HCT116 (cell line): ENCODE measurements around the gene TYRO3. TPM values are rescaled to one million over a fixed set of nuclear protein-coding genes. Genes with fewer than 3 reads are reported as not detected.

Experiments
- ATAC-seq: fragments of 200-7000 bp; cut with Tn5 transposase; 2 replicates; pipeline ENCODE4 v1.9.1; 2020; ENCODE audit warnings: mild to moderate bottlenecking, moderate library complexity
- BruUV-seq: library from RNA; stranded (reverse); fragments of 400-500 nt; replicated peaks from 2 replicates; lab custom pipeline; 2021; lab: Mats Ljungman, UMichigan
- CTCF ChIA-PET: fragments of 300-600 bp; sonication (Branson Sonifier 250); formaldehyde crosslinking; loops from one replicate; lab custom pipeline; 2021; ENCODE audit warnings: antibody characterized with exemption; lab: Charles Lee
- POLR2A ChIA-PET: fragments of 300-600, 350-600 bp; sonication (Branson Sonifier 250); formaldehyde crosslinking; loops from one replicate; lab custom pipeline; 2021; ENCODE audit warnings: antibody characterized with exemption; lab: Charles Lee
- RAD21 ChIA-PET, 2 experiments: fragments of 300-600 bp; sonication (Branson Sonifier 250); formaldehyde crosslinking; loops; one replicate each; lab custom pipeline; 2023; ENCODE audit warnings: low total read pairs in 2 of 2; ENCODE audit not compliant: uncharacterized antibody in 2 of 2, unreplicated experiment in 2 of 2, low non-redundant PET in 1 of 2; lab: Charles Lee
- DNase-seq: peaks from one replicate; pipeline ENCODE4 v3.0.0-alpha.2; 2010; ENCODE audit warnings: low read depth, low spot score
- H2AFZ ChIP-seq: fragments of 200-600 bp; shearing (Covaris generic), sonication (generic); 2 replicates; pipeline ENCODE4 v1.6.1; 2017; ENCODE audit warnings: low read depth, mixed run types, mixed read lengths, antibody characterized with exemption, low read length; ENCODE audit not compliant: poor library complexity, severe bottlenecking
- H3K27ac ChIP-seq: 2 replicates; pipeline ENCODE4 v1.5.1; 2012; ENCODE audit warnings: low read depth, low read length
- H3K27me3 ChIP-seq: fragments of 200-600 bp; sonication (generic); 2 replicates; pipeline ENCODE4 v1.6.1; 2016; ENCODE audit warnings: mixed run types, low read length, mixed read lengths; ENCODE audit not compliant: insufficient read depth
- H3K36me3 ChIP-seq, 2 experiments: fragments of 200-500 bp in 1 of 2; fragments of 200-600 bp in 1 of 2; sonication (Bioruptor generic) in 1 of 2; sonication (generic) in 1 of 2; 2 replicates each; pipeline versions ENCODE4 v1.5.1 to v1.6.1; 2014 to 2016; ENCODE audit warnings: low read length in 2 of 2, inconsistent platforms in 1 of 2, mixed read lengths in 1 of 2, mixed run types in 1 of 2; ENCODE audit not compliant: insufficient read depth in 2 of 2, control insufficient read depth in 1 of 2
- H3K4me1 ChIP-seq, 2 experiments: fragments of 200-600 bp in 1 of 2; sonication (generic) in 1 of 2; 2 replicates each; pipeline versions ENCODE4 v1.5.1 to v1.6.1; 2012 to 2017; ENCODE audit warnings: low read length in 2 of 2, inconsistent platforms in 1 of 2, mild to moderate bottlenecking in 1 of 2, mixed read lengths in 1 of 2, mixed run types in 1 of 2, moderate library complexity in 1 of 2; ENCODE audit not compliant: insufficient read depth in 2 of 2, control insufficient read depth in 1 of 2
- H3K4me2 ChIP-seq: fragments of 200-600 bp; sonication (generic); 2 replicates; pipeline ENCODE4 v1.6.1; 2017; ENCODE audit warnings: mixed run types, low read length, mixed read lengths
- H3K4me3 ChIP-seq, 2 experiments: fragments of 200-600 bp in 1 of 2; sonication (generic) in 1 of 2; replicated peaks in 1 of 2; 2 replicates each; pipeline ENCODE4 v1.5.1; 2011 to 2016; ENCODE audit warnings: low read length in 2 of 2, control low read depth in 1 of 2, low read depth in 1 of 2, mild to moderate bottlenecking in 1 of 2, mixed read lengths in 1 of 2, mixed run types in 1 of 2
- H3K79me2 ChIP-seq: fragments of 200-600 bp; sonication (generic); 2 replicates; pipeline ENCODE4 v1.6.1; 2017; ENCODE audit warnings: mild to moderate bottlenecking, mixed run types, low read length, moderate library complexity, mixed read lengths; ENCODE audit not compliant: insufficient read depth
- H3K9ac ChIP-seq: fragments of 200-600 bp; sonication (generic); 2 replicates; pipeline ENCODE4 v1.6.1; 2016; ENCODE audit warnings: low read length, mixed read lengths
- H3K9me2 ChIP-seq: fragments of 200-600 bp; sonication (generic), shearing (Covaris generic); 2 replicates; pipeline ENCODE4 v1.6.1; 2017; ENCODE audit warnings: mixed run types, mild to moderate bottlenecking, moderate library complexity; ENCODE audit not compliant: insufficient read depth
- H3K9me3 ChIP-seq, 2 experiments: fragments of 200-500 bp in 1 of 2; fragments of 200-600 bp in 1 of 2; sonication (Bioruptor generic) in 1 of 2; sonication (generic) in 1 of 2; 2 replicates each; pipeline ENCODE4 v1.6.1; 2014 to 2017; ENCODE audit warnings: low read length in 2 of 2, mixed read lengths in 2 of 2, inconsistent platforms in 1 of 2, low read depth in 1 of 2, mild to moderate bottlenecking in 1 of 2, mixed run types in 1 of 2, moderate library complexity in 1 of 2; ENCODE audit not compliant: control insufficient read depth in 1 of 2, insufficient read depth in 1 of 2
- H4K20me1 ChIP-seq: fragments of 200-600 bp; sonication (generic), shearing (Covaris generic); 2 replicates; pipeline ENCODE4 v1.6.1; 2017; ENCODE audit warnings: mixed run types, mild to moderate bottlenecking, moderate library complexity; ENCODE audit not compliant: insufficient read depth
- CBX3 ChIP-seq: IDR thresholded peaks from 2 replicates; pipeline ENCODE4 v1.6.1; 2012; ENCODE audit warnings: low read depth
- CEBPB ChIP-seq: IDR thresholded peaks from 2 replicates; pipeline ENCODE4 v1.6.1; 2012; ENCODE audit warnings: low read depth
- ELF1 ChIP-seq: IDR thresholded peaks from 2 replicates; pipeline ENCODE4 v1.6.1; 2012; ENCODE audit warnings: low read depth, borderline replicate concordance
- JUND ChIP-seq: IDR thresholded peaks from 2 replicates; pipeline ENCODE4 v1.6.1; 2012
- SP1 ChIP-seq: IDR thresholded peaks from 2 replicates; pipeline ENCODE4 v1.6.1; 2012; ENCODE audit warnings: low read depth
- SRF ChIP-seq: IDR thresholded peaks from 2 replicates; pipeline ENCODE4 v1.6.1; 2012; ENCODE audit warnings: low read depth
- YY1 ChIP-seq: IDR thresholded peaks from 2 replicates; pipeline ENCODE4 v1.6.1; 2011; ENCODE audit warnings: low read length, low read depth, moderate library complexity, mild to moderate bottlenecking; ENCODE audit not compliant: insufficient replicate concordance; ENCODE audit errors: extremely low read depth
- intact Hi-C: fragments of 100-400 bp; cut with micrococcal nuclease; formaldehyde crosslinking; loops from 2 replicates; pipeline ENCODE4 v1.10.0; 2022
- total RNA-seq: library from RNA; stranded (reverse); gene quantifications from one replicate; pipeline ENCODE4 v1.2.1, GENCODE V29; 2021; ENCODE audit not compliant: unreplicated experiment
- TF ChIP-seq, protein P1 (sequence below): IDR thresholded peaks from 2 replicates; pipeline ENCODE4 v1.6.1; 2012
- TF ChIP-seq, protein P2 (sequence below), 3 experiments: fragments of 200-600 bp in 1 of 3; sonication (generic) in 1 of 3; IDR thresholded peaks in 2 of 3; conservative IDR thresholded peaks in 1 of 3; 2 replicates each; pipeline ENCODE4 v1.5.1; 2012 to 2017; ENCODE audit warnings: low read depth in 2 of 3, low read length in 2 of 3, antibody characterized with exemption in 1 of 3, borderline replicate concordance in 1 of 3, control low read depth in 1 of 3, mild to moderate bottlenecking in 1 of 3, mixed read lengths in 1 of 3, mixed run types in 1 of 3, moderate library complexity in 1 of 3; ENCODE audit not compliant: insufficient read depth in 1 of 3

TYRO3 gene
- total RNA-seq, 1 experiment from 2014 or later: 34.6 TPM

DNA sequence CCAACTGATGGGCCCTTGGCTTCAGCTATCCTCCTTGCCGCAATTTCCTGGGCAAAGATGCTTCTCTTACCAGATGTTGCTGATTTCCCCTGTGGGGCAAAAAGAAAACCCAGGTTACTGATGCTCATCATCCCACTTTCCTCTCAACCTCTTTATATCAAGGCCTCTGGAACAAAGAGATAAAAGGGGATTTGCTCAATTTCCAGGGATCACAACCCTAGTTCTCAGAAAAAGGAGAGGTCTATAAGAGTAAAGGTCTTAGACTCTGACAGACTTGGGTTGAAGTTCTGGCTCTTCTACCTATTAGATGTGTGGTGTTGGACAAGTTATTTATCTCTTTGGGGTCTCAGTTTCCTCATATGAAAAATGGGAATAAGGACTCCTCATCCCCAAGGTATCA, 23.5 kb upstream of the TYRO3 start:
- TF ChIP-seq, protein P1, sequence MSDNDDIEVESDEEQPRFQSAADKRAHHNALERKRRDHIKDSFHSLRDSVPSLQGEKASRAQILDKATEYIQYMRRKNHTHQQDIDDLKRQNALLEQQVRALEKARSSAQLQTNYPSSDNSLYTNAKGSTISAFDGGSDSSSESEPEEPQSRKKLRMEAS: no peak
- TF ChIP-seq, protein P2, sequence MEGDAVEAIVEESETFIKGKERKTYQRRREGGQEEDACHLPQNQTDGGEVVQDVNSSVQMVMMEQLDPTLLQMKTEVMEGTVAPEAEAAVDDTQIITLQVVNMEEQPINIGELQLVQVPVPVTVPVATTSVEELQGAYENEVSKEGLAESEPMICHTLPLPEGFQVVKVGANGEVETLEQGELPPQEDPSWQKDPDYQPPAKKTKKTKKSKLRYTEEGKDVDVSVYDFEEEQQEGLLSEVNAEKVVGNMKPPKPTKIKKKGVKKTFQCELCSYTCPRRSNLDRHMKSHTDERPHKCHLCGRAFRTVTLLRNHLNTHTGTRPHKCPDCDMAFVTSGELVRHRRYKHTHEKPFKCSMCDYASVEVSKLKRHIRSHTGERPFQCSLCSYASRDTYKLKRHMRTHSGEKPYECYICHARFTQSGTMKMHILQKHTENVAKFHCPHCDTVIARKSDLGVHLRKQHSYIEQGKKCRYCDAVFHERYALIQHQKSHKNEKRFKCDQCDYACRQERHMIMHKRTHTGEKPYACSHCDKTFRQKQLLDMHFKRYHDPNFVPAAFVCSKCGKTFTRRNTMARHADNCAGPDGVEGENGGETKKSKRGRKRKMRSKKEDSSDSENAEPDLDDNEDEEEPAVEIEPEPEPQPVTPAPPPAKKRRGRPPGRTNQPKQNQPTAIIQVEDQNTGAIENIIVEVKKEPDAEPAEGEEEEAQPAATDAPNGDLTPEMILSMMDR (IDR thresholded peaks at IDR 0.05 in 2 of 3, conservative IDR thresholded peaks at IDR 0.05 in 1 of 3; ENCODE audit: borderline replicate concordance in 1 of 3, insufficient read depth in 1 of 3, low read depth in 2 of 3, low read length in 2 of 3): no peak
- TF ChIP-seq, all 23 proteins: peak for 0
- ChIA-PET RAD21 (no interaction called here), POLR2A (no interaction called here), CTCF (no interaction called here)
- Histone ChIP-seq H3K4me1 (no peaks in the 10 kb centered on the region), H3K36me3 (peaks cover 17 to 25% of the 10 kb centered on the region in 2 experiments; a peak in 3 of 4 replicates), H3K79me2 (no peaks in the 10 kb centered on the region), H3K27ac (no peak overlapping the region), H2AFZ (no peak overlapping the region), H3K9ac (no peak overlapping the region), H3K4me3 (no peak overlapping the region), H4K20me1 (no peaks in the 10 kb centered on the region), H3K27me3 (no peaks in the 10 kb centered on the region), H3K9me2 (no peaks in the 10 kb centered on the region), H3K9me3 (no peaks in the 10 kb centered on the region), H3K4me2 (no peak overlapping the region)
- no peak for ATAC-seq
- intact Hi-C loops: no loop called here
- DNase-seq: no peak
- BruUV-seq: no TSS peak

DNA sequence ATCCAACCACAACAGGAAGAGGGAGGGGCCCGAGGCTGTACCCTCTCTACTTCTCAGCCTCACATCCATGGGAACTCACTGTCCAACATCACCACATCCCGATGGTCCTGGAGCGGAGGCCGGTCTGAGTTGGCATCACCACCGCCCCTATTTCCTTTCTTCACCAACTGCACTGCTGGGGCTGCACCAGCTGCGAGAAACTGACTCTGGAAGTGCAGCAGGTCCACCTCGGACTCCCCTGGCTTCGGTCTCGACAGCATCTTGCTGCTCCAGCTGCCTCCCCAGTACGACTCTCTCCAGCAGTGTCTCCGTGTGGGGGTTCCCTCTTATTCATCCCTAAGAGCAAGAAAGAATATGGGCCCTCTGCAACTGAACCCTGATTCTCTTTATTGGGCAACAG, 22.1 kb upstream of the TYRO3 start:
- no peak overlapping the region for H3K9ac ChIP-seq
- CTCF ChIA-PET: no interaction called here
- H3K79me2 ChIP-seq: 0 out of 2 replicates have a peak, but pooled peaks cover 4% of the 10 kb centered on the region
- no peak for ATAC-seq
- no peaks in the 10 kb centered on the region for H3K27me3 ChIP-seq
- no peak for DNase-seq
- H3K36me3 ChIP-seq: peaks cover 17 to 24% of the 10 kb centered on the region in 2 experiments; a peak in 3 of 4 replicates
- H3K9me3 ChIP-seq: no peaks in the 10 kb centered on the region
- RAD21 ChIA-PET: no interaction called here
- no peak overlapping the region for H3K4me3 ChIP-seq
- no peaks in the 10 kb centered on the region for H4K20me1 ChIP-seq
- H2AFZ ChIP-seq: no peak overlapping the region
- TF ChIP-seq CEBPB: no peak
- no peak for TF ChIP-seq JUND
- no peak for TF ChIP-seq YY1
- no peak for TF ChIP-seq ELF1
- TF ChIP-seq SRF: no peak
- TF ChIP-seq SP1: no peak
- TF ChIP-seq CBX3: no peak
- H3K9me2 ChIP-seq: no peaks in the 10 kb centered on the region
- intact Hi-C loops: no loop called here
- POLR2A ChIA-PET: no interaction called here
- H3K4me2 ChIP-seq: no peak overlapping the region
- H3K27ac ChIP-seq: no peak overlapping the region
- BruUV-seq: no TSS peak
- H3K4me1 ChIP-seq: no peaks in the 10 kb centered on the region
